Heart left ventricle (tissue), 13 donors: ENCODE data around the gene ICA1L.

Experiments
- CTCF ChIP-seq, 12 donors: fragments of 200-600 bp; sonication (generic) in 4 of 12; IDR thresholded peaks; one replicate each; pipeline versions ENCODE4 v1.5.0 to v1.8.0; 2018 to 2022; ENCODE audit warnings: antibody characterized with exemption in 12 of 12, mild to moderate bottlenecking in 5 of 12
- POLR2A ChIP-seq, 2 donors: fragments of 450-650 bp; IDR thresholded peaks; one replicate each; pipeline ENCODE4 v1.6.1; 2017; ENCODE audit warnings: antibody characterized with exemption in 2 of 2, mild to moderate bottlenecking in 2 of 2, moderate library complexity in 2 of 2
- donor health status: ischemic (EF 13 %, LVEDD 7.1; RV severe dilation, severe dysfunction).
- donor health status: DM: no; HTN: yes; CAD: no.
- donor health status: DM: no; HTN: no; CAD: no.
- donor health status: ischemic (EF 25% LVEDD 6.9; RV normal size, moderate dysfunction).
- donor health status: ischemic (EF 25% LVEDD 5.7; RV mildly dilated, moderate dysfunction).
- donor health status: ischemic (EF 35%, LVEDD 5.7; RV mildly dilated, moderate dysfunction).
- donor health status: nonischemic (EF 11% LVEDD 7.7; RV severe dilation, severe dysfunction).
- donor health status: DM: yes; HTN: yes; CAD: no.
- donor health status: PGD.
- donor health status: ischemic (EF 29% LVEDD 5.4; RV normal size, mild dysfunction).
- donor health status: nonischemic (EF 23%, LVEDD 6.1; RV moderate dilation, normal function).

DNA sequence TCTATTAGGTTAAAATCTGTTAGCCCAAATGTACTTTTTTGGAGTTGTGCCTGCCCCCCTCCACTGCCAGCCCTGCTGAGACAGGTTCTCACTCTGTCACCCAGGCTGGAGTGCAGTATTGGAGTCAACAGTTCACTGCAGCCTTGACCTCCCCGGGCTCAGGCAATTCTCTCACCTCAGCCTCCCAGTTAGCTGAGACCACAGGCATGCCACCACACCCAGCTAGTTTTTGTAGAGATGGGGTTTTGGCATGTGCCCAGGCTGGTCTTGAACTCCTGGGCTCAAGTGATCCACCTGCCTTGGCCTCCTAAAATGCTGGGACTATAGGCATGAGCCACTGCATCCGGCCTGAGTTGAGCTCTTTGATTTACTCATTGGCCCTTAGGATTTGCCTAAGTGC lies 110.7 kb downstream of the ICA1L start:
- TF ChIP-seq POLR2A (IDR thresholded peaks at IDR 0.05) (no peak), CTCF (IDR thresholded peaks at IDR 0.05) (no peak)
